Central memory CD8-positive, alpha-beta T cell (primary cell): ENCODE data around the gene SLC7A6.
A peak's percentile ranks its signal among the peaks of the same experiment; 100 is the strongest.

Source experiments
- ATAC-seq: fragments of 150-1000 bp; cut with Tn5 transposase; replicated peaks from 2 replicates; pipeline ENCODE4 v1.10.0; 2022; ENCODE audit warnings: mild to moderate bottlenecking, moderate FRiP score, moderate number of reproducible peaks; ENCODE audit not compliant: poor library complexity, severe bottlenecking; ENCODE audit errors: extremely low read depth
- DNase-seq, 2 donors: peaks; one replicate each; pipeline ENCODE4 v3.0.0; 2021; ENCODE audit warnings: low spot score in 2 of 2
- H3K27ac Mint-ChIP-seq: one replicate; pipeline ENCODE4 v1.8.0; 2022; ENCODE audit warnings: low read depth, mild to moderate bottlenecking, moderate library complexity, mixed read lengths
- H3K27me3 Mint-ChIP-seq: one replicate; pipeline ENCODE4 v1.8.0; 2022; ENCODE audit warnings: mixed read lengths
- H3K36me3 Mint-ChIP-seq: one replicate; pipeline ENCODE4 v1.8.0; 2022; ENCODE audit warnings: mild to moderate bottlenecking, moderate library complexity, mixed read lengths; ENCODE audit not compliant: insufficient read depth
- H3K4me1 Mint-ChIP-seq: one replicate; pipeline ENCODE4 v1.8.0; 2022; ENCODE audit warnings: mixed read lengths
- H3K4me3 Mint-ChIP-seq: one replicate; pipeline ENCODE4 v1.8.0; 2022; ENCODE audit warnings: mild to moderate bottlenecking, moderate library complexity, mixed read lengths
- H3K9me3 Mint-ChIP-seq: one replicate; pipeline ENCODE4 v1.8.0; 2022; ENCODE audit warnings: mixed read lengths

The SLC7A6 gene

GRCh38 chr16:68250951-68251350 is 13.4 kb upstream of the SLC7A6 start:
- no peak overlapping the region for H3K4me3 Mint-ChIP-seq
- peaks cover 32% of the 10 kb centered on the region for H3K36me3 Mint-ChIP-seq

DNA sequence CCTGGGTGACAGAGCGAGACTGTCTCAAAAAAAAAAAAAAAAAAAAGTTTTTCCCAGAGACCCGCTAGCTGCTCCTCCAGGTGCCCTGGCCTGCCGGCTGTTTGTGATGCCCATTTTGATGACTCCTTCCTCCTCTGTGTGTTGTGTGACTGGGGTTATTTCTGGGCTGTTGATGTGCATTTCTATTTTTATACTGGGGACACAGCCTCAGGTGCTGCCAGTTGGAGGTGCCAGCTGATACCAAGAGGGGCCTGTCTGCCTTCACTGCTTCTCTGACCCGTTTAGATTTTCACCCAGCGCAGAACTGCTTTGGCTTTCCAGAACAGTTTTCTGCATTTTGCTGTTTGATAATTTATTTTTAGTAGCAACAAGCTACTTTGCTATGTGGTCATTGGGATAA is 12.5 kb upstream of the SLC7A6 start:
- Mint-ChIP-seq H3K36me3 (peaks cover 27% of the 10 kb centered on the region), H3K27ac (peak overlapping the region; percentile 59), H3K27me3 (no peaks in the 10 kb centered on the region), H3K4me1 (no peaks in the 10 kb centered on the region), H3K4me3 (no peak overlapping the region), H3K9me3 (no peaks in the 10 kb centered on the region)
- ATAC-seq (no peak), DNase-seq (no peak)

More at GRCh38 chr16:68250951-68251350, 13.4 kb upstream of the SLC7A6 start:
- no peaks in the 10 kb centered on the region for H3K9me3 Mint-ChIP-seq
- DNase-seq (no peak), ATAC-seq (no peak)
- no peaks in the 10 kb centered on the region for H3K27me3 Mint-ChIP-seq
- no peak overlapping the region for H3K27ac Mint-ChIP-seq
- peaks cover 9% of the 10 kb centered on the region for H3K4me1 Mint-ChIP-seq

DNA sequence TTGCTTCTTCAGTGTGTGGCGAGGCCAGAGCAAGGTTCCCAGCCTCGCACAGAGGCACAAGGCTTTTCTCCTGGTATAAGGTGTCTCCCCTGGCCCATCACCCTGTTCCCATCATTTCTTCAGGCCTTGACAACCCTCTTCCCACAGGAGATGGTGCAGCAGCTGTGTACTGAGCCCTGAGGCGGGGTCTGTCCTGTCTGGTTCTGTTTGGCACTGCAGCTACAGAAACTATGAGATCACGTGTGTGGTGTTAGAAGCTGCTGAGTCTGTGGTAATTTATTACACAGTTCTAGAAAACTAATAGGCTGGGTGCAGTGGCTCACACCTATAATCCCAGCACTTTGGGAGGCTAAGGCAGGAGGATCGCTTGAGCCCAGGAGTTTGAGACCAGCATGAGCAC is 11.9 kb upstream of the SLC7A6 start:
- peaks cover 26% of the 10 kb centered on the region for H3K36me3 Mint-ChIP-seq
- no peak for ATAC-seq
- no peak overlapping the region for H3K27ac Mint-ChIP-seq

DNA sequence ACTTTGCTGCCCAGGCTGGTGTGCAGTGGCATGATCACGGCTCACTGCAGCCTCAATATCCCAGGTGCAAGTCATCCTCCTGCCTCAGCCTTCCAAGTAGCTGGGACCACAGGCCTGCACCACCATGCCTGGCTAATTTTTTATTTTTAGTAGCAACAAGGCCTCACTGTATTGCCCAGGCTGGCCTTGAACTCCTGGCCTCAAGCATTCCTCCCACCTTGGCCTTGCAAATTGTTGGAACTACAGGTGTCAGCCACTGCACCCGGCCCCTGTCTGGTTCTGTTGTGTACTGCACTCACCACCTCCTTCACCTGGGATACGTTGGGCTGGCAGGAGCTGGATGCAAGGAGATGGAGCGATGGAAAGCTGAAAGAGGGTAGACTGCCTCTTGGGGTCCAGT is 10.6 kb upstream of the SLC7A6 start:
- H3K27me3 Mint-ChIP-seq, result no peaks in the 10 kb centered on the region
- no peaks in the 10 kb centered on the region for H3K4me1 Mint-ChIP-seq
- H3K4me3 Mint-ChIP-seq, result no peak overlapping the region
- DNase-seq (no peak), ATAC-seq (no peak)
- no peaks in the 10 kb centered on the region for H3K9me3 Mint-ChIP-seq
- H3K27ac Mint-ChIP-seq, result no peak overlapping the region
- H3K36me3 Mint-ChIP-seq, result peaks cover 26% of the 10 kb centered on the region

More for the DNA sequence above, 11.9 kb upstream of the SLC7A6 start:
- Mint-ChIP-seq H3K9me3 (no peaks in the 10 kb centered on the region), H3K4me3 (no peak overlapping the region), H3K27me3 (no peaks in the 10 kb centered on the region), H3K4me1 (no peaks in the 10 kb centered on the region)
- DNase-seq, result no peak

- H3K27me3 Mint-ChIP-seq, result no peaks in the 10 kb centered on the region
- H3K4me1 Mint-ChIP-seq, result no peaks in the 10 kb centered on the region
These were observed 8.6 kb upstream of the SLC7A6 start for GRCh38 chr16:68255712-68256111.

DNA sequence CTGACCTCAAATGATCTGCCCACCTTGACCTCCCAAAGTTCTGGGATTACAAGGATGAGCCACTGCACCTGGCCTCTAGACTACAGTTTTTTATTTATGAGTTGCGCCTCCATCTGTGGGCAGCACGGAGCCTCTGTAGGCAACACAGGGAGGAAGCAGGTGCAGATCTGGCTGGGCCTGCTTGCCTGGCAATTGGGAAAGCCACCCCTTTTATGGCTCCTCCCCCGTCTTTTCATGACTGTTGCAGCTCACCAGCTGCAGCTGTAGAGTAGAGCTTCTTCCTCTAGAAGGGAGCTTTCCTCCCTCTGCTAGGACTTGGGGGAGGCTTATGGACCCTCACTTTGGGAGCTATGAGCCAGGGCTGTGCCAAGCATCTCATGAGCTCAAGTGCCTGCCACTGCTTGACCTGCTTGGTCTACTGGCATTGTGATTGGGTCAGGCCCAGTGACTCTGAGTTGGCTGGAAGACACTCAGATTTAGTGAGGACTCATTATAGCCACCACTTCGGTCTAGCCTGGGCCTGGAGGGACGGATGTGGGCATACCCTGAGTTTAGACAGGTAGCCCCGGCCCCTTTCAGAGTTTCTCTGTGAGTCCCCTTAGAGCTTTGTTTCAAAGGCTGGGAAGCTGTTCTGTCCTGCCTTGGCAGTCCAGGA is 6.9 kb upstream of the SLC7A6 start:
- H3K4me1 Mint-ChIP-seq, result no peaks in the 10 kb centered on the region
- no peaks in the 10 kb centered on the region for H3K9me3 Mint-ChIP-seq
- peaks cover 11% of the 10 kb centered on the region for H3K36me3 Mint-ChIP-seq
- DNase-seq (no peak), ATAC-seq (no peak)
- H3K27ac Mint-ChIP-seq, result no peak overlapping the region
- no peak overlapping the region for H3K4me3 Mint-ChIP-seq
- H3K27me3 Mint-ChIP-seq, result no peaks in the 10 kb centered on the region

More at GRCh38 chr16:68255712-68256111, 8.6 kb upstream of the SLC7A6 start:
- no peak overlapping the region for H3K4me3 Mint-ChIP-seq
- H3K9me3 Mint-ChIP-seq, result no peaks in the 10 kb centered on the region
- no peak overlapping the region for H3K27ac Mint-ChIP-seq
- peaks cover 21% of the 10 kb centered on the region for H3K36me3 Mint-ChIP-seq
- no peak for ATAC-seq
- DNase-seq, result no peak

DNA sequence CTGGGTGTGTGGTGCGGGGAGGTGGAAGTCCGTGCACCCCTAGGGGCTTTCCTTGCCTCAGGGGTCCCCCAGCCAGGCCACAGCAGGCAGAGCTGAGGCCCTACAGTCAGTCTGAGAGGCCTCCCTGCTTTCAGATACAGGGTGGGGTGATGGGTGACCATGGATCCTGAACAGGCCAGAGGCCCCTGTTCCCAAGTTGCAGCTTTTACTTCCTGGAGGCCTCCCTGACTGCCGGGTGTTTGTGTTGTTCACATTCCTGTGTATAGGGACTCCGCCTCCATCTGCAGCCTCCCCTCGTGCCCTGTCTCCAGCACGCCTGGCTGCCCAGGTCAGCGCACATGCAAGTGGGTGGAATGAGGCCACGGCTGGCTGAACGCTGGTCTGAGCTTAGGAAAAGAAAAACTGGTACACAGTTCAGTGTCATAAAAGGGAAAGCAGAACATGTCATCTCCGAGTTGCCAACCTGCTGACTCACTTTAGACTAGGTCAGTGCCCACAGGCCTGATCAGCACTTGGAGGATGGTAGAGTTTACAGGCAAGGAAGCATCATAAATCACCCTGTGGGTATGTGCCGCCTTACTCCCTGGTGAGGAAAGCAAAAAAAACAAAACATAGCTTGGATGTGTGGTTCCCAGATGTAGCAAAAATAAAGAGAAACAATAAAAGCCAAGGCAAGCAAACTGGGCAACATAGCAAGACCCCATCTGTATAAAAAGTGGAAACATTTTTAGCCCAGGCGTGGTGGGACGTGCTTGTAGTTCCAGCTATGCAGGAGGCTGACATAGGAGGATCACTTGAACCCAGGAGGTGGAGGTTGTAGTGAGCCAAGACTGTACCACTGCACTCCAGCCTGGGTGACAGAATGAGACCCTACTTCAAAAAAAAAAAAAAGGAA is 6.2 kb upstream of the SLC7A6 start:
- no peak for DNase-seq
- Mint-ChIP-seq H3K4me1 (peaks cover 3% of the 10 kb centered on the region), H3K9me3 (no peaks in the 10 kb centered on the region), H3K27ac (no peak overlapping the region), H3K27me3 (no peaks in the 10 kb centered on the region), H3K36me3 (peaks cover 12% of the 10 kb centered on the region), H3K4me3 (no peak overlapping the region)
- no peak for ATAC-seq

GRCh38 chr16:68259007-68259825 is 5.1 kb upstream of the SLC7A6 start:
- Mint-ChIP-seq H3K36me3 (peaks cover 13% of the 10 kb centered on the region), H3K9me3 (no peaks in the 10 kb centered on the region), H3K4me3 (no peak overlapping the region), H3K27me3 (no peaks in the 10 kb centered on the region), H3K27ac (no peak overlapping the region), H3K4me1 (peaks cover 11% of the 10 kb centered on the region)
- ATAC-seq (no peak), DNase-seq (no peak)

DNA sequence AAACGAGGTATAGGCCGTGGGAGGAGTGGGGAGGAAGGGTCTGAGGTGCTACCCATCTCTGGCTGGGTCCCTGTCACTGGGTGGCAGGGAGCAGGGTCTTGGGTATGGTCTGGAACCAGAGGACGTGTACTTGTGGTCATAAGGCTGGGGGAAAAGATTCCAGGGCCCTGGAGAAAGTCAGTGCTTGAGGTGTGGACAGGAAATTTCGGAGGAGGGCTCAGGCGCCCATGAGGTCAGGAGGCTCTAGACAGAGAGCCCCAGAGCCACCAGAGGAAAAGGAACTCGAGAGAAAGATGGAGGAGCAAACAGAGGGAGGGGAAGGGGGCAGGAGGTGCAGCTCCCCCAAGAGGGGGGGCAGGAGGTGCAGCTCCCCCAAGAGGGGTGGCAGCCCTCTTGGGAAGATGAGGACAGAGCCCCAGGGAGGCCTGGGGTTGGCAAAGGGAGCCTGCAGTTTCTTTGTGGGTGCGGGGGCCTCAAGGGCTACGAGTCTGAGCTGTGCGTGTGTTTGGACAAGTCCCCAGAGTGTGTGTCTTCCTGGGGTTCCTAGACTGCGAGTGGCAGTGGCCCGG is 683 bp upstream of the SLC7A6 start:
- Mint-ChIP-seq H3K9me3 (no peaks in the 10 kb centered on the region), H3K27ac (peak overlapping the region; percentile 97), H3K4me1 (peaks cover 40% of the 10 kb centered on the region), H3K4me3 (peak overlapping the region; percentile 86), H3K36me3 (peaks cover 18% of the 10 kb centered on the region), H3K27me3 (no peaks in the 10 kb centered on the region)
- ATAC-seq, result peak; percentile 1
- no peak for DNase-seq

- Mint-ChIP-seq H3K9me3 (no peaks in the 10 kb centered on the region), H3K36me3 (peaks cover 17% of the 10 kb centered on the region)
These were observed 973 bp downstream of the SLC7A6 start for GRCh38 chr16:68265078-68265920.

GRCh38 chr16:68267612-68268405 is 3.5 kb downstream of the SLC7A6 start:
- H3K4me1 Mint-ChIP-seq, result peaks cover 52% of the 10 kb centered on the region
- DNase-seq (no peak), ATAC-seq (no peak)
- peak overlapping the region; percentile 9 for H3K4me3 Mint-ChIP-seq
- peaks cover 23% of the 10 kb centered on the region for H3K36me3 Mint-ChIP-seq
- H3K9me3 Mint-ChIP-seq, result no peaks in the 10 kb centered on the region
- peak overlapping the region; percentile 97 for H3K27ac Mint-ChIP-seq
- H3K27me3 Mint-ChIP-seq, result no peaks in the 10 kb centered on the region

More at GRCh38 chr16:68265078-68265920, 973 bp downstream of the SLC7A6 start:
- DNase-seq, result no peak
- Mint-ChIP-seq H3K4me3 (peak overlapping the region; percentile 86), H3K4me1 (peaks cover 50% of the 10 kb centered on the region), H3K27ac (peak overlapping the region; percentile 97), H3K27me3 (no peaks in the 10 kb centered on the region)
- ATAC-seq, result peak; percentile 15
